HG03280 (cell line): Measurements from ENCODE around the gene DNMT1.

Experiments used
- ATAC-seq: cut with Tn5 transposase; IDR thresholded peaks from one replicate; pipeline ENCODE4 v1.9.1; 2021; ENCODE audit warnings: mild to moderate bottlenecking, moderate library complexity; ENCODE audit not compliant: unreplicated experiment

The DNMT1 gene

GRCh38 chr19:10142701-10143375, 51.9 kb downstream of the DNMT1 start:
- ATAC-seq: no peak

GRCh38 chr19:10141973-10142372, 52.8 kb downstream of the DNMT1 start:
- no peak for ATAC-seq

DNA sequence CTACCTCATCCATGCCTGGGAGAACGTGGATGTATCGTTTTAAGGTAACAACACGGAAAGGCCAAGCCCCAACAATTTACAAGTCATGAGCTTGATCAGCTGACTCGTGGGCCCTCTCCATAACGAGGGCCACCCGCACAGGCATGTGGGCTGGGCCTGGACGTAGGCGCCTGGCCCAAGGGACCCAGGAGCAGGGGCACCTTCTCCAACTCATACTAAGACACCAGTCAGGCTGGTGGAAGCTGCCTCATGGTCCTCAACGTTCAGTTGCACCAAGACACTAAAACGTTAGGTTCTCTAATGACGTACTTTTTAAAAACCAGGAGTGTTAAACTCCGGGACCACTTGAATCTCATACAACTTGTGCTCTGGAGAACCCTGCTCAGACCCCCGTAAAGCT, 53.3 kb downstream of the DNMT1 start:
- no peak for ATAC-seq

GRCh38 chr19:10139952-10140351, 54.8 kb downstream of the DNMT1 start:
- ATAC-seq: no peak

DNA sequence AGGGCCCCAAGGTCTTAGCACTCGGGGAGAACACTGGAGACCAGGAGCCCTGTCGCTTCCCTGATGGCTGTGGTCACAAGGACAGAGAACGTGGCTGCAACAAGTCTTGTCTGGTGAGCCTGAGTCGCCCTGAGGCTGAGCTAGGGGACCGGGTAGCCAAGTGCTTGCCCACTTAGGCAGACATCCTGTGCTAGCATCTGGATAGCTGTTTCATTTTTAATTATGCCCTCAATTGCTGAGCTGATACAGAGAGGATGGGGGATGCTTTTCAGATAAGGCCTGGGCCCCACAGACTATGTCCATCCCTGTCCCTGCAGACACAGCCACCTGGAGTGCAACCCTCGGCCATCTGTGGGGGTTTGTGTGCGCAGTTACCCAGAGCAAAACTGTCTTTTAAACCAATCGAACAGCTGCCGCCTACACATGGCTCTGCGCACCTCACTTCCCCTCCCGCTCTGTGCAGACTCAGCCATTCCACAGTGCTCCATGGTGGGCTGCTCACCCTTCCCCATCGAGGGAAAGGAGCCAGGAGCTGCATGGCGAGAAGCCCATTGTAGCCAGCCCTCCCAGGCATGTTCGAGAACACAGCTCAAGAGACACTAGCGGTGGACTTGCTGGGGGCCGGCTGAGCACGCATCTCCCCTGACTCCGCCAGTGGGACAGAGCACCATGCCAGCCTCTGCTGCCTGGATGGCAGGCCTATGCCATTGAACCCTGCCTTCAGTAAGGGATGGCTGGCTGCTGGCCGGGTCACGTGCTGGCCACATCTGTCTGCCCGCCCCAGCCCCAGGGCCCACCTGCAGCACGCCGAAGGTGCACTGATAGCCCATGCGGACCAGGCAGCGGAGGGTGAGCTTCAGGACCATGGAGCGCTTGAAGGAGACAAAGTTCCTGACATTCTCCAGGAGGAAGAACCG, 55.6 kb downstream of the DNMT1 start:
- no peak for ATAC-seq

DNA sequence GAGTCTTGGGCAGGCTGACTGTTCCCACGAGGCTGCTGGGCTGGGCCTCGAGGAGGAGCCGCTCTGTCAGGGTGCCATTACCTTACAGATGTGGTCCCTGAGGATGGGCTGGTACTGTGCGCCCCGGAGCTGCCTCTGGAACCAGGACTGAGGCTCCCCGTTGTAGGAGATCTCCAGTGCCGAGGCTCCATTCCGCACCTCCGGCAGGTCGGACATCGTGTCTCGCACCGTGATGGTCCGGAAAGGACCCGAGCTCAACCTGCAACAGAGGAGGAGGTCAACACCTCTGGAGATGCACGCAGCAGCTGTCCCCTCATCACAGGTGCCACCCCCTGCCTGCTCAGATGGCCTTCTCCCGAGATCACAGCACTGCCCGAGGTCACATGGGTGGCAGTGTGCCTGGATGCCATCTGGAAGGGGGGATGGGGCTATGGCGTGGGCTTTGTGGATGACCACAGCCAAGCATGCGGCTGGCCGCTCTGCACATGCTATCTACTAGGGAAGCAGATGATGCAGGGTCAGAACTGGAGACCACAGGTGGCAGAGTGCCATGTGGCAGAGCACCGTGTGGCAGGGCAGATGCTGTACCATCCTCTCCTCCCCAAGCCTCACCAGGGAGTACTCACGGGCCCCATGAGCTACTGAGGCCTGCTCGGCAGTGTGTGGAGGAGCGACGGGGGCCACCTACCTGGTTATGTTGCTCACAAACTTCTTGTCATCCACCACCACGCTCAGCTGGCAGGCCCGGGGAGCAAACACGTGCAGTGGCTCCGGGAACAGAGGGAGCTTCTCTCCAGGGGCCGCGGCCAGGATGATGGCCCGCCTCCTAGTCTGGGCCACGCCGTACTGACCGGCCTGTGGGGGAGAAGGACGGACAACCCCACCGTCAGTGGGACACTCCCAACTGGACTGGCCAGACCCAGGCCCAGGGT, 56.7 kb downstream of the DNMT1 start:
- ATAC-seq: no peak

DNA sequence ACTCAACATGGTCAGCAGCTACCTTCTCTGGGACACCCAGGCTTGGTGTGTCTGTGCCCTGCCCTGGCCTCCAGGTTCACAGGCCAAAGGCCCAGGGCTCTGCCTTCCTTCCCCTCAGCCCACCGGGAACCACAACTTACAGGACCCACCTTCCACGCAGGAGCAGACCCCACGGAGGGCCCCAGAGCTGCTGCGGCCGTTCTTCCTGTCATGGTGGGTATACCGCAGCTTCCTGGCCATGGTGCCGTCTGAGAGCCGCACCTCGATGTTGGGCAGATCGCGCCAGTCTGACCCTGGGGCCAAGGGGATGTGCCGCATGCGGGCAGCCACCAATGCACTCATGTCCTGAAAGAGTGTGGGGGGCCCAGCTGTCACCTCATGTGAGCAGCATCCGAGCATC, 57.8 kb downstream of the DNMT1 start:
- no peak for ATAC-seq

GRCh38 chr19:10135551-10136334, 59.0 kb downstream of the DNMT1 start:
- ATAC-seq: no peak

DNA sequence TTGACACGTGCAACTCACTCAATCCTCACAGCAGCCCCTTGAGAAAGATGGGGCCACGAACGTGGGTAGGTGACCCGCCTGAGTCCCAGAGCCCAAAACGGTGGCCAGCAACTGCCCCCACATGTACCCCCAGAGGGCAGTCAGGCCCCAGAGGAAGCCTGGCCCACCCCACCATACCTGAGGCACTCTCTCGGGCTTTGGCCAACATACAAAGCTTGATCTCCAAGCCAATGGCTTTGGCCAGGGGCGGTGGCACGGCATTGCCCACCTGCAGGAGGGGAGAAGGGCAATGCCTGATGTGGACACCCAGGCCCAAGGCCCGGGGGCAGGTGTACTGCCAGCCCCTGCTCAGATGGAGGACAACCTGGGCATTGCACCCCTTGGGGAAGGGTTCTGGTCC, 60.7 kb downstream of the DNMT1 start:
- ATAC-seq: no peak

GRCh38 chr19:10133596-10133995, 61.2 kb downstream of the DNMT1 start:
- no peak for ATAC-seq

DNA sequence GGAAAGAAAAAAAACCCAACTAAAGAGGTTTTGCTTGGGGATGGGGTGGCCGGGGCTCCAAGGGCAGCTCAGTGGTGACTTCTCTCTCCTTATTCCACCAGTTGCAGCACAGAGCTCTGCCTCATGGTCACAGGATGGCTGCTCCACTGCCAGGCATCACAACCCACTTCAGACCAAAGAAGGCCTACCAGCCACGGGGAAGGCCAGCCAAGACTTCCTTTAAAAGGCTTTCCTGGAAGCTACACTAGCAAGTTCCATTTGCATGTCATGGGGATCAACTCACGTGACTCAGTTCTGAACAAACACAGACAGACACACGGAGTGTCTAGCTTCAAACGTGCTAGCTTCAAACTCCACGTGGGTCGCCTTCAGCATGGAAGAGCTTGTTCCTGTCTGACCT, 61.8 kb downstream of the DNMT1 start:
- ATAC-seq: no peak

- no peak for ATAC-seq
Observed at GRCh38 chr19:10126213-10126639, 68.5 kb downstream of the DNMT1 start.

GRCh38 chr19:10124429-10124828, 70.3 kb downstream of the DNMT1 start:
- no peak for ATAC-seq

DNA sequence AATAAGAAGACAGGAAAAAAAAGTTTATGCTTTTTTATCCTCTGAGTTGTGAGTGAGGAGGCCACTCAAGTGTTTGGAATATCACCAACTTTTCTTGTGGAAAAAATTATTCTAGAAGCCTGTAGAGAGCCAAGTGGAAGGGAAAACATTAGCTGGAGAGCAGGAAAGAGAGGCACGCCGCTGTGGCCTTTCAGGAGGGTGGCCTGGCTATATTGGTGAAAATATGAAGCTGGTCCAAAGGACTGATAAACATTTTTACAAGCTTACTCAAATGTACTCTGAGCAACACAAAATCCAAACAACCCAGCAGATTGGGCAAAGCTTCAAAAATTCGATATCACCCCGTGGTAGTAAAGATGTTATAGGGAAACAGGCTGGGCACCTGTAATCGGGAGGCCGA, 72.7 kb downstream of the DNMT1 start:
- no peak for ATAC-seq

DNA sequence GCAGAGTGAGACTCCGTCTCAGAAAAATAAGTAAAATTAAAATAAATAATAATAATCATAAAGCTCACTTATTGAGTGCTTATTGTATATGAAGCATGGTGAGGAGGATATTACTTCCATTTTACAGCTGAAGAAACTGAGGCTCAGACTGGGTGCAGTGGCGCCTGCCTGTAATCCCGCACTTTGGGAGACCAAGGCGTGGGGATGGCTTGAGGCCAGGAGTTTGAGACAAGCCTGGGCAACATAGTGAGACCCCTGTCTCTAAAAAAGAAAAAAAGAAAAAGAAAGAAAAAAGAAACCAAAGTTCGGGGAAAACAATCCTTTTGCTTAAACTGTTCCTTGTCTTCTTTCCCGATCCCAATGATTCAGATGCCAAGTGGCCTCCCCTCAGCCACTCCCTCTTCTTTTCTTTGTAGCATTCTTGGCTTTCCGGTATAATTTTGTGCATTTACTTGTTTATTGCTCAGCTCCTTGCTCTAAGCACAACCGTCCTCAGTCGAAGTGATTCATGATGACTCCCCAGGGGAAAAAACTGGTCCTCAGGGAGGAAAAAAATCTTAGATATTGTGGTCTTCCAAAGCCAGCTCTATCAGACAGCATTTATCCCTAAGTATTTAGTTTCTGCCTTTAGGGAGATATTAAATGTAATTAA, 74.1 kb downstream of the DNMT1 start:
- no peak for ATAC-seq

DNA sequence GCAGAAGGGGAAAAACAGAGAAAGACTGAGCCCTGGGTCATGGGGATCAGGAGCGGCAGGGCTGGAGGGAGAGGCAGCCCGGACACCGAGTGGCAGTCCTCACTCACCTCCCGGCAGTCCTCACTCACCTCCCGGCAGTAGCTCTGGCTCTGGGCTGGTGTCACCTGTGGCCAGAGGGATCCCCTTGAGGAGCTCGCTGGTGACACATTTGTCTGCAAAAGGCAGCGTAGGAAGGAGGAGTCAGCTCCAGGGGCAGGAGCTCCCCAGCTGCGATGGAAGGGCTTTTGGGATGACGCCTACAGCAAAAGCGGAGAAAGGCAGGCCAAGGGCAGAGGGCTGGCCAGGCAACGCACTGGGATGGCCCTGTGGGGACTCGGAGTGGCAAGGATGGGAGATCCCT, 75.8 kb downstream of the DNMT1 start:
- no peak for ATAC-seq

- no peak for ATAC-seq
Observed at GRCh38 chr19:10116866-10117616, 77.7 kb downstream of the DNMT1 start.

DNA sequence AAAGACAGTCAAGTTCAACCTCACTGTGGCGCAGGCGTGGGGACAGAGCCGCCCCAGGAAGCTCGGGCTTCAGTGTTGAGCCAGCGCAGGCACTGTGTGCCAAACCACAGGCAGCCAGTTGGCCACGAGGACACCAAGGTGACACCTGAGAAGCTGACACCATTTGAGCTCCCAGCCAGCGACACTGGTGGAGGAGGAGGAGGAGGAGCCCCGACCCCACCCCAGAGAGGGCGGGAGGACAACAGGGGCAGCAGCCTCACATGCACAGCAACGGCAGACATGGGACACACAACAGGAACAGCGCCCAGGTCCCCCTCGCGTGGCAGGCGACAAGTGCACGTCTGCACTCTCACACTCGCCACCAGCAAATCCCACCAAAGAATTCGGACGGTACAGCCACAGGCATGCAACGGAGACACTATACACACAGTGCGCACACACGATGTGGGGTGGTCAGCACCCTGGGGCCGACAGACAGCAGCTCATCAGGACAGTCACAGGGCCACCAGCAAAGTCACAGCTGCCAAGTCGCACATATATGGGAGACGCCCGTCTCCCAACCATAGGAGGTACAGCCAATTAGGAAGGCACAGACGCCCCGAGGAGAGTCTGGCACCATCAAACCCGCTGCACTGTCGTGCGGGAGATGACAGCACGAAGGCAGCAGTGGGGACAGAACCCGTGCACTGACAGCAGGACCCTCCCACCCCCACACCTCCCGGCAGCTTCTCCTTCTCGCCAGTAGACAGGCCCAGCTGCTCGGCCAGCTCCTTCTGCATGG, 78.5 kb downstream of the DNMT1 start:
- ATAC-seq: no peak
